ENCODE measurements around the gene COPS6. TPM values are rescaled to one million over a fixed set of nuclear protein-coding genes. Genes with fewer than 3 reads are reported as not detected.

Gene COPS6
- total and polyA plus RNA-seq, 2 donors (not counting 1 experiment from before 2014, with no cell fraction given) = 76.5 to 79.6 TPM

GRCh38 chr7:100077205-100077604 lies 11.6 kb upstream of the COPS6 start:
- Histone ChIP-seq H3K9ac (ENCODE audit: low read length) (no peak overlapping the region), H3K27ac (ENCODE audit: low read length in 2 of 2) (no peak overlapping the region), H3K4me2 (replicated peaks; ENCODE audit: low read depth, low read length, poor library complexity, severe bottlenecking) (no peak overlapping the region), H2AFZ (ENCODE audit: insufficient read depth, low read depth, low read length, poor library complexity, severe bottlenecking) (no peak overlapping the region), H3K27me3 (replicated peaks in 1 of 4; ENCODE audit: control extremely low read depth in 1 of 4, control insufficient read depth in 3 of 4, insufficient read depth in 4 of 4, low read length in 3 of 4) (no peaks in the 10 kb centered on the region), H3K9me3 (ENCODE audit: control extremely low read depth in 1 of 3, control insufficient read depth in 2 of 3, insufficient read depth in 1 of 3, low read length in 2 of 3) (peaks cover 0 to 14% (median 3%) of the 10 kb centered on the region in 3 donors), H4K20me1 (ENCODE audit: control insufficient read depth, insufficient read depth, low read length, poor library complexity, severe bottlenecking) (peaks cover 29% of the 10 kb centered on the region), H3K79me2 (ENCODE audit: control insufficient read depth, insufficient read depth, low read length) (peaks cover 29% of the 10 kb centered on the region), H3K4me1 (ENCODE audit: control insufficient read depth in 2 of 2, insufficient read depth in 2 of 2, low read length in 2 of 2) (peaks cover 8 to 13% of the 10 kb centered on the region in 2 donors), H3K4me3 (ENCODE audit: control extremely low read depth in 1 of 5, extremely low read depth in 1 of 5, insufficient read depth in 1 of 5, low read depth in 2 of 5, low read length in 4 of 5) (no peak overlapping the region), H3K36me3 (replicated peaks in 1 of 2; ENCODE audit: control extremely low read depth in 1 of 2, control insufficient read depth in 1 of 2, extremely low read depth in 1 of 2, insufficient read depth in 2 of 2, low read length in 1 of 2) (peaks cover 12 to 57% of the 10 kb centered on the region in 2 experiments)
- no peak for TF ChIP-seq EZH2 (IDR thresholded peaks at IDR 0.05; ENCODE audit: borderline replicate concordance, insufficient read depth, low read depth, low read length, poor library complexity, severe bottlenecking)
- TF ChIP-seq, protein P1, sequence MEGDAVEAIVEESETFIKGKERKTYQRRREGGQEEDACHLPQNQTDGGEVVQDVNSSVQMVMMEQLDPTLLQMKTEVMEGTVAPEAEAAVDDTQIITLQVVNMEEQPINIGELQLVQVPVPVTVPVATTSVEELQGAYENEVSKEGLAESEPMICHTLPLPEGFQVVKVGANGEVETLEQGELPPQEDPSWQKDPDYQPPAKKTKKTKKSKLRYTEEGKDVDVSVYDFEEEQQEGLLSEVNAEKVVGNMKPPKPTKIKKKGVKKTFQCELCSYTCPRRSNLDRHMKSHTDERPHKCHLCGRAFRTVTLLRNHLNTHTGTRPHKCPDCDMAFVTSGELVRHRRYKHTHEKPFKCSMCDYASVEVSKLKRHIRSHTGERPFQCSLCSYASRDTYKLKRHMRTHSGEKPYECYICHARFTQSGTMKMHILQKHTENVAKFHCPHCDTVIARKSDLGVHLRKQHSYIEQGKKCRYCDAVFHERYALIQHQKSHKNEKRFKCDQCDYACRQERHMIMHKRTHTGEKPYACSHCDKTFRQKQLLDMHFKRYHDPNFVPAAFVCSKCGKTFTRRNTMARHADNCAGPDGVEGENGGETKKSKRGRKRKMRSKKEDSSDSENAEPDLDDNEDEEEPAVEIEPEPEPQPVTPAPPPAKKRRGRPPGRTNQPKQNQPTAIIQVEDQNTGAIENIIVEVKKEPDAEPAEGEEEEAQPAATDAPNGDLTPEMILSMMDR (IDR thresholded peaks at IDR 0.05) = no peak
- ATAC-seq (ENCODE audit: low read depth) (no peak), DNase-seq (no peak)
- H3K4me1 Mint-ChIP-seq = peaks cover 24% of the 10 kb centered on the region
- H3K27ac Mint-ChIP-seq = no peak overlapping the region
- ChIA-PET POLR2A (interaction anchor here (0.6 kb wide), 1 partner anchor 747 kb away, joined by 3 read pairs; no protein-coding TSS in a partner anchor), CTCF (no interaction called here)
- no peak overlapping the region for H3K4me3 Mint-ChIP-seq
- no peaks in the 10 kb centered on the region for H3K27me3 Mint-ChIP-seq
- intact Hi-C loops (cut with micrococcal nuclease) = no loop called here
- 100% methylated on average over 2 of the region's 4 CpGs for WGBS (ENCODE audit: insufficient coverage)
- H3K9me3 Mint-ChIP-seq (ENCODE audit: insufficient read depth) = peaks cover 3% of the 10 kb centered on the region

GRCh38 chr7:100079024-100079560 lies 9.7 kb upstream of the COPS6 start:
- 98% methylated on average over 5 of the region's 7 CpGs for WGBS (ENCODE audit: insufficient coverage)
- POLR2A ChIA-PET = no interaction called here
- H3K9ac ChIP-seq (ENCODE audit: low read length) = no peak overlapping the region
- Mint-ChIP-seq H3K27me3 (no peaks in the 10 kb centered on the region), H3K9me3 (ENCODE audit: insufficient read depth) (no peaks in the 10 kb centered on the region), H3K27ac (peak overlapping the region; percentile 53), H3K4me1 (peaks cover 32% of the 10 kb centered on the region), H3K4me3 (peak overlapping the region; percentile 61)
- H3K27me3 ChIP-seq (replicated peaks in 1 of 4; ENCODE audit: control extremely low read depth in 1 of 4, control insufficient read depth in 3 of 4, insufficient read depth in 4 of 4, low read length in 3 of 4) = no peaks in the 10 kb centered on the region
- H3K4me1 ChIP-seq (ENCODE audit: control insufficient read depth in 2 of 2, insufficient read depth in 2 of 2, low read length in 2 of 2) = peaks cover 16 to 24% of the 10 kb centered on the region in 2 donors
- H3K4me3 ChIP-seq (ENCODE audit: control extremely low read depth in 1 of 5, extremely low read depth in 1 of 5, insufficient read depth in 1 of 5, low read depth in 2 of 5, low read length in 4 of 5) = no peak overlapping the region
- no peak for DNase-seq
- intact Hi-C loops (cut with micrococcal nuclease) = no loop called here
- H3K27ac ChIP-seq (ENCODE audit: low read length in 2 of 2) = no peak overlapping the region
- TF ChIP-seq, protein P1 (IDR thresholded peaks at IDR 0.05) = no peak
- no peak for TF ChIP-seq EZH2 (IDR thresholded peaks at IDR 0.05; ENCODE audit: borderline replicate concordance, insufficient read depth, low read depth, low read length, poor library complexity, severe bottlenecking)
- no peaks in the 10 kb centered on the region for H3K9me3 ChIP-seq (ENCODE audit: control extremely low read depth in 1 of 3, control insufficient read depth in 2 of 3, insufficient read depth in 1 of 3, low read length in 2 of 3)
- peaks cover 29% of the 10 kb centered on the region for H4K20me1 ChIP-seq (ENCODE audit: control insufficient read depth, insufficient read depth, low read length, poor library complexity, severe bottlenecking)
- H2AFZ ChIP-seq (ENCODE audit: insufficient read depth, low read depth, low read length, poor library complexity, severe bottlenecking) = no peak overlapping the region
- H3K36me3 ChIP-seq (replicated peaks in 1 of 2; ENCODE audit: control extremely low read depth in 1 of 2, control insufficient read depth in 1 of 2, extremely low read depth in 1 of 2, insufficient read depth in 2 of 2, low read length in 1 of 2) = peaks cover 10 to 38% of the 10 kb centered on the region in 2 experiments
- ATAC-seq (ENCODE audit: low read depth) = no peak
- CTCF ChIA-PET = interaction anchor here (0.7 kb wide), 1 partner anchor 775 kb away, joined by 3 read pairs; no protein-coding TSS in a partner anchor
- no peak overlapping the region for H3K4me2 ChIP-seq (replicated peaks; ENCODE audit: low read depth, low read length, poor library complexity, severe bottlenecking)
- peaks cover 29% of the 10 kb centered on the region for H3K79me2 ChIP-seq (ENCODE audit: control insufficient read depth, insufficient read depth, low read length)
